Measurements from ENCODE around the gene TMA7. TPM values are rescaled to one million over a fixed set of nuclear protein-coding genes. Genes with fewer than 3 reads are reported as not detected.

Gene TMA7
- total and polyA plus RNA-seq, 10 of the 15 experiments (the other 5 are each of a cell fraction or from before 2014, with no cell fraction given), result 319 to 1,760 (median 752) TPM

GRCh38 chr3:48404440-48405342 is 35.4 kb upstream of the TMA7 start (continued):
- TF ChIP-seq ZBTB40 (IDR thresholded peaks at IDR 0.05; ENCODE audit: borderline replicate concordance), result no peak

GRCh38 chr3:48405343-48405881 is 34.6 kb upstream of the TMA7 start:
- WGBS (ENCODE audit: insufficient coverage, insufficient replicate concordance, low lambda C conversion rate, missing lambda C conversion rate), result 45% methylated on average over 13 of the region's 13 CpGs
- no peak overlapping the region for H2AFZ ChIP-seq (ENCODE audit: control insufficient read depth, low read depth, low read length)
- no peaks in the 10 kb centered on the region for H4K20me1 ChIP-seq (ENCODE audit: control insufficient read depth, insufficient read depth)
- ATAC-seq (no peak), FAIRE-seq (no peak), DNase-seq (ENCODE audit: low read depth, low spot score) (no peak)
- no peak for TF ChIP-seq ZBTB40 (IDR thresholded peaks at IDR 0.05; ENCODE audit: borderline replicate concordance)
- SMC1A ChIA-PET (ENCODE audit: uncharacterized antibody, unreplicated experiment), result interaction anchor here (8.0 kb wide), 1 partner anchor 31 kb away, joined by 287 read pairs; the partner anchor contains the start of genes CCDC51 and TMA7
- H3K36me3 ChIP-seq (ENCODE audit: control insufficient read depth in 2 of 2, insufficient read depth in 2 of 2, low read length in 1 of 2), result no peaks in the 10 kb centered on the region
- H3K79me2 ChIP-seq (ENCODE audit: control insufficient read depth, insufficient read depth, low read length), result no peaks in the 10 kb centered on the region
- H3K9me3 ChIP-seq (replicated peaks; ENCODE audit: control insufficient read depth, insufficient read depth, low read length), result no peaks in the 10 kb centered on the region
- H3K4me2 ChIP-seq (ENCODE audit: control insufficient read depth, insufficient read depth), result no peak overlapping the region
- POLR2A ChIA-PET, result no interaction called here
- BruUV-seq (replicated peaks), result no TSS peak
- intact Hi-C loops (cut with micrococcal nuclease; ENCODE audit: unreplicated experiment), result no loop called here
- RAD21 ChIA-PET (ENCODE audit: unreplicated experiment), result interaction anchor here (2.3 kb wide), 1 partner anchor 31 kb away, joined by 13 read pairs; no protein-coding TSS in a partner anchor
- H3K27me3 ChIP-seq (replicated peaks in 1 of 2; ENCODE audit: control insufficient read depth in 2 of 2, insufficient read depth in 2 of 2, low read length in 1 of 2), result no peaks in the 10 kb centered on the region
- H3K9ac ChIP-seq (ENCODE audit: control insufficient read depth, insufficient read depth, low read length), result no peak overlapping the region
- in situ Hi-C loops (cut with MboI), result no loop called here
- H3K27ac ChIP-seq (ENCODE audit: control insufficient read depth, insufficient read depth), result no peak overlapping the region
- no peak overlapping the region for H3K4me3 ChIP-seq
- H3K4me1 ChIP-seq (ENCODE audit: control insufficient read depth, insufficient read depth, low read length), result no peaks in the 10 kb centered on the region
- CTCF ChIA-PET, result interaction anchor here (1.1 to 22.0 kb wide), 2 partner anchors 31 to 107 kb away, joined by 3 to 757 read pairs; partner anchors contain the start of genes CCDC51 and TMA7

Measured in GM12878 (cell line).